Activated T-helper 17 cell treated with anti-CD3 and anti-CD28 coated beads, Interleukin-2, amount 50 U/mL, for 72 hours (primary cell): ENCODE results near the gene USP15. TPM values are rescaled to one million over a fixed set of nuclear protein-coding genes. Genes with fewer than 3 reads are reported as not detected.

Source experiments
- ATAC-seq: fragments of 150-1000 bp; cut with Tn5 transposase; replicated peaks from 2 replicates; pipeline ENCODE4 v1.10.0; 2021; ENCODE audit warnings: mild to moderate bottlenecking, moderate library complexity
- H3K27ac Mint-ChIP-seq: one replicate; pipeline ENCODE4 v1.8.0; 2022; ENCODE audit warnings: mixed read lengths
- H3K27me3 Mint-ChIP-seq: one replicate; pipeline ENCODE4 v1.8.0; 2022; ENCODE audit warnings: mixed read lengths
- H3K36me3 Mint-ChIP-seq: one replicate; pipeline ENCODE4 v1.8.0; 2022; ENCODE audit warnings: low read depth, mild to moderate bottlenecking, mixed read lengths
- H3K4me1 Mint-ChIP-seq: one replicate; pipeline ENCODE4 v1.8.0; 2022; ENCODE audit warnings: mixed read lengths
- H3K4me3 Mint-ChIP-seq: one replicate; pipeline ENCODE4 v1.8.0; 2022; ENCODE audit warnings: mild to moderate bottlenecking, mixed read lengths
- H3K9me3 Mint-ChIP-seq: one replicate; pipeline ENCODE4 v1.8.0; 2022; ENCODE audit warnings: mixed read lengths
- total RNA-seq, 2 donors: library from RNA; stranded (reverse); gene quantifications; one replicate each; pipeline ENCODE4 v1.2.3, GENCODE V29; 2022

The USP15 gene
- total RNA-seq, 2 donors from 2014 or later: 83.4 to 113 TPM

GRCh38 chr12:62370189-62370588, 110.0 kb downstream of the USP15 start:
- H3K27ac Mint-ChIP-seq: no peak overlapping the region
- H3K4me3 Mint-ChIP-seq: no peak overlapping the region
- no peaks in the 10 kb centered on the region for H3K9me3 Mint-ChIP-seq
- H3K36me3 Mint-ChIP-seq: peaks cover 82% of the 10 kb centered on the region
- H3K27me3 Mint-ChIP-seq: no peaks in the 10 kb centered on the region
- H3K4me1 Mint-ChIP-seq: peaks cover 44% of the 10 kb centered on the region
- ATAC-seq: no peak

- H3K27ac Mint-ChIP-seq: no peak overlapping the region
- no peak for ATAC-seq
- peaks cover 73% of the 10 kb centered on the region for H3K36me3 Mint-ChIP-seq
- no peak overlapping the region for H3K4me3 Mint-ChIP-seq
- H3K9me3 Mint-ChIP-seq: no peaks in the 10 kb centered on the region
- H3K27me3 Mint-ChIP-seq: no peaks in the 10 kb centered on the region
- H3K4me1 Mint-ChIP-seq: peaks cover 37% of the 10 kb centered on the region
These were observed 111.5 kb downstream of the USP15 start for GRCh38 chr12:62371661-62372060.

- Mint-ChIP-seq H3K4me1 (peaks cover 33% of the 10 kb centered on the region), H3K27me3 (no peaks in the 10 kb centered on the region), H3K9me3 (no peaks in the 10 kb centered on the region), H3K27ac (no peak overlapping the region), H3K4me3 (no peak overlapping the region), H3K36me3 (peaks cover 68% of the 10 kb centered on the region)
- no peak for ATAC-seq
These were observed 111.9 kb downstream of the USP15 start for GRCh38 chr12:62372134-62372533.

- peaks cover 61% of the 10 kb centered on the region for H3K36me3 Mint-ChIP-seq
- H3K4me3 Mint-ChIP-seq: no peak overlapping the region
- H3K27me3 Mint-ChIP-seq: no peaks in the 10 kb centered on the region
- ATAC-seq: no peak
- H3K4me1 Mint-ChIP-seq: peaks cover 29% of the 10 kb centered on the region
- no peaks in the 10 kb centered on the region for H3K9me3 Mint-ChIP-seq
- H3K27ac Mint-ChIP-seq: no peak overlapping the region
These were observed 112.6 kb downstream of the USP15 start for GRCh38 chr12:62372825-62373224.

- Mint-ChIP-seq H3K27me3 (no peaks in the 10 kb centered on the region), H3K4me3 (no peak overlapping the region), H3K36me3 (peaks cover 40% of the 10 kb centered on the region), H3K9me3 (no peaks in the 10 kb centered on the region), H3K4me1 (peaks cover 22% of the 10 kb centered on the region), H3K27ac (peak overlapping the region; percentile 20)
- peak; percentile 19 for ATAC-seq
These were observed 115.4 kb downstream of the USP15 start for GRCh38 chr12:62375603-62376002.

GRCh38 chr12:62379026-62379722, 119.0 kb downstream of the USP15 start:
- Mint-ChIP-seq H3K9me3 (no peaks in the 10 kb centered on the region), H3K27me3 (no peaks in the 10 kb centered on the region), H3K36me3 (peaks cover 46% of the 10 kb centered on the region), H3K27ac (peak overlapping the region; percentile 6), H3K4me3 (no peak overlapping the region), H3K4me1 (peaks cover 11% of the 10 kb centered on the region)
- no peak for ATAC-seq

- H3K27ac Mint-ChIP-seq: no peak overlapping the region
- no peak for ATAC-seq
- H3K27me3 Mint-ChIP-seq: no peaks in the 10 kb centered on the region
These were observed 119.5 kb downstream of the USP15 start for GRCh38 chr12:62379723-62380045.

GRCh38 chr12:62382526-62382925, 122.3 kb downstream of the USP15 start:
- Mint-ChIP-seq H3K4me1 (peaks cover 5% of the 10 kb centered on the region), H3K27me3 (no peaks in the 10 kb centered on the region), H3K36me3 (peaks cover 34% of the 10 kb centered on the region), H3K27ac (no peak overlapping the region), H3K9me3 (no peaks in the 10 kb centered on the region), H3K4me3 (no peak overlapping the region)
- ATAC-seq: no peak

More at GRCh38 chr12:62379723-62380045, 119.5 kb downstream of the USP15 start:
- Mint-ChIP-seq H3K4me3 (no peak overlapping the region), H3K36me3 (peaks cover 42% of the 10 kb centered on the region), H3K4me1 (peaks cover 11% of the 10 kb centered on the region), H3K9me3 (no peaks in the 10 kb centered on the region)

GRCh38 chr12:62396750-62397149, 136.5 kb downstream of the USP15 start:
- ATAC-seq: no peak
- H3K9me3 Mint-ChIP-seq: no peaks in the 10 kb centered on the region
- no peak overlapping the region for H3K4me3 Mint-ChIP-seq
- H3K27me3 Mint-ChIP-seq: no peaks in the 10 kb centered on the region
- peaks cover 4% of the 10 kb centered on the region for H3K4me1 Mint-ChIP-seq
- peaks cover 99% of the 10 kb centered on the region for H3K36me3 Mint-ChIP-seq
- no peak overlapping the region for H3K27ac Mint-ChIP-seq

GRCh38 chr12:62400135-62400534, 139.9 kb downstream of the USP15 start:
- no peak for ATAC-seq
- H3K9me3 Mint-ChIP-seq: no peaks in the 10 kb centered on the region
- no peak overlapping the region for H3K4me3 Mint-ChIP-seq
- H3K4me1 Mint-ChIP-seq: peaks cover 17% of the 10 kb centered on the region
- H3K27me3 Mint-ChIP-seq: no peaks in the 10 kb centered on the region
- H3K27ac Mint-ChIP-seq: no peak overlapping the region
- peaks cover 99% of the 10 kb centered on the region for H3K36me3 Mint-ChIP-seq

- H3K27me3 Mint-ChIP-seq: no peaks in the 10 kb centered on the region
- peaks cover 94% of the 10 kb centered on the region for H3K36me3 Mint-ChIP-seq
- no peaks in the 10 kb centered on the region for H3K9me3 Mint-ChIP-seq
These were observed 141.4 kb downstream of the USP15 start for GRCh38 chr12:62401631-62402030.

GRCh38 chr12:62403031-62403430, 142.8 kb downstream of the USP15 start:
- peaks cover 13% of the 10 kb centered on the region for H3K4me1 Mint-ChIP-seq
- ATAC-seq: peak; percentile 70
- no peaks in the 10 kb centered on the region for H3K9me3 Mint-ChIP-seq
- no peak overlapping the region for H3K4me3 Mint-ChIP-seq
- H3K36me3 Mint-ChIP-seq: peaks cover 95% of the 10 kb centered on the region
- H3K27ac Mint-ChIP-seq: peak overlapping the region; percentile 21
- no peaks in the 10 kb centered on the region for H3K27me3 Mint-ChIP-seq

More at GRCh38 chr12:62401631-62402030, 141.4 kb downstream of the USP15 start:
- Mint-ChIP-seq H3K27ac (no peak overlapping the region), H3K4me1 (peaks cover 13% of the 10 kb centered on the region), H3K4me3 (no peak overlapping the region)
- ATAC-seq: no peak

GRCh38 chr12:62407587-62407986, 147.4 kb downstream of the USP15 start:
- peaks cover 67% of the 10 kb centered on the region for H3K36me3 Mint-ChIP-seq

GRCh38 chr12:62409068-62409467, 148.9 kb downstream of the USP15 start:
- Mint-ChIP-seq H3K9me3 (peaks cover 3% of the 10 kb centered on the region), H3K4me3 (no peak overlapping the region), H3K4me1 (no peaks in the 10 kb centered on the region), H3K36me3 (peaks cover 52% of the 10 kb centered on the region), H3K27ac (no peak overlapping the region), H3K27me3 (no peaks in the 10 kb centered on the region)
- no peak for ATAC-seq

More at GRCh38 chr12:62407587-62407986, 147.4 kb downstream of the USP15 start:
- Mint-ChIP-seq H3K4me3 (no peak overlapping the region), H3K27me3 (no peaks in the 10 kb centered on the region), H3K27ac (no peak overlapping the region), H3K9me3 (no peaks in the 10 kb centered on the region), H3K4me1 (peaks cover 8% of the 10 kb centered on the region)
- no peak for ATAC-seq

- Mint-ChIP-seq H3K27me3 (no peaks in the 10 kb centered on the region), H3K27ac (peak overlapping the region; percentile 66), H3K36me3 (peaks cover 11% of the 10 kb centered on the region), H3K4me1 (no peaks in the 10 kb centered on the region), H3K4me3 (no peak overlapping the region), H3K9me3 (peaks cover 15% of the 10 kb centered on the region)
- no peak for ATAC-seq
These were observed 154.0 kb downstream of the USP15 start for GRCh38 chr12:62414180-62414579.
